SJSA1 (cell line): ENCODE data around the gene TRAPPC4. TPM values are rescaled to one million over a fixed set of nuclear protein-coding genes. Genes with fewer than 3 reads are reported as not detected.
"Not testable (repeated sequence)": the region's sequence is repeated elsewhere in the genome, so short reads cannot be mapped to it uniquely, and the experiment has no call there.

Source experiments
- DNase-seq, 2 experiments: peaks; one replicate each; pipeline ENCODE4 v3.0.0-alpha.2; 2015 to 2020; ENCODE audit warnings: low spot score in 2 of 2, low read depth in 1 of 2
- H3K27ac ChIP-seq: fragments of 250-450 bp; sonication (Bioruptor Pico); 2 replicates; pipeline ENCODE4 v1.5.1; 2020; ENCODE audit warnings: mild to moderate bottlenecking, moderate library complexity
- H3K27me3 ChIP-seq: fragments of 250-450 bp; sonication (Bioruptor Pico); replicated peaks from 2 replicates; pipeline ENCODE4 v1.5.1; 2020; ENCODE audit warnings: mild to moderate bottlenecking, moderate library complexity
- H3K36me3 ChIP-seq: fragments of 250-450 bp; sonication (Bioruptor Pico); 2 replicates; pipeline ENCODE4 v1.5.1; 2020; ENCODE audit warnings: mild to moderate bottlenecking
- H3K4me1 ChIP-seq: fragments of 250-450 bp; sonication (Bioruptor Pico); replicated peaks from 2 replicates; pipeline ENCODE4 v1.6.1; 2021; ENCODE audit warnings: mild to moderate bottlenecking
- H3K4me3 ChIP-seq: fragments of 250-450 bp; sonication (Bioruptor Pico); 2 replicates; pipeline ENCODE4 v1.5.1; 2020; ENCODE audit warnings: mild to moderate bottlenecking
- H3K9me3 ChIP-seq: fragments of 250-450 bp; sonication (Bioruptor Pico); replicated peaks from 2 replicates; pipeline ENCODE4 v1.5.1; 2020; ENCODE audit warnings: mild to moderate bottlenecking
- total RNA-seq: library from RNA; depleted of rRNA; stranded (reverse); fragments of >200 nt; shearing (Covaris generic); gene quantifications from 2 replicates; pipeline ENCODE4 v1.2.3, GENCODE V29; 2014

TRAPPC4 gene
- total RNA-seq, 1 experiment from 2014 or later: 44.6 TPM

- no peaks in the 10 kb centered on the region for H3K9me3 ChIP-seq
Observed at GRCh38 chr11:118997627-118998387, 20.8 kb upstream of the TRAPPC4 start, which contains the start of gene CENATAC. Gene CENATAC (plus strand): TSS chr11:118998138. CDS start chr11:118998198, 60 bp downstream.

GRCh38 chr11:118998388-118998717 is 20.2 kb upstream of the TRAPPC4 start:
- Histone ChIP-seq H3K27me3 (no peaks in the 10 kb centered on the region), H3K36me3 (peaks cover 22% of the 10 kb centered on the region), H3K4me1 (peaks cover 17% of the 10 kb centered on the region), H3K4me3 (peak overlapping the region; percentile 66), H3K9me3 (no peaks in the 10 kb centered on the region), H3K27ac (peak overlapping the region; percentile 81)
- DNase-seq: no peak

More at GRCh38 chr11:118997627-118998387, 20.8 kb upstream of the TRAPPC4 start, which contains the start of gene CENATAC:
- Histone ChIP-seq H3K27ac (peak within 1 kb of the TSS; percentile 81), H3K4me1 (peaks cover 17% of the 10 kb centered on the region), H3K27me3 (no peaks in the 10 kb centered on the region), H3K36me3 (peaks cover 22% of the 10 kb centered on the region), H3K4me3 (peak within 1 kb of the TSS; percentile 66)
- peak; percentile 75 to 78 for DNase-seq

- peak overlapping the region; percentile 81 for H3K27ac ChIP-seq
- H3K4me1 ChIP-seq: peaks cover 17% of the 10 kb centered on the region
- DNase-seq: peak; percentile 73
- H3K4me3 ChIP-seq: peak overlapping the region; percentile 66
- H3K27me3 ChIP-seq: no peaks in the 10 kb centered on the region
- H3K36me3 ChIP-seq: peaks cover 22% of the 10 kb centered on the region
- no peaks in the 10 kb centered on the region for H3K9me3 ChIP-seq
Observed at GRCh38 chr11:118998822-118999221, 19.7 kb upstream of the TRAPPC4 start.

GRCh38 chr11:119000906-119001305 is 17.7 kb upstream of the TRAPPC4 start:
- no peaks in the 10 kb centered on the region for H3K9me3 ChIP-seq
- peaks cover 22% of the 10 kb centered on the region for H3K36me3 ChIP-seq
- H3K27ac ChIP-seq: no peak overlapping the region
- H3K4me1 ChIP-seq: peaks cover 17% of the 10 kb centered on the region
- no peaks in the 10 kb centered on the region for H3K27me3 ChIP-seq
- no peak overlapping the region for H3K4me3 ChIP-seq
- no peak for DNase-seq

- Histone ChIP-seq H3K27ac (no peak overlapping the region), H3K27me3 (no peaks in the 10 kb centered on the region), H3K36me3 (peaks cover 17% of the 10 kb centered on the region), H3K4me3 (no peak overlapping the region), H3K4me1 (no peaks in the 10 kb centered on the region), H3K9me3 (no peaks in the 10 kb centered on the region)
- no peak for DNase-seq
Observed at GRCh38 chr11:119006656-119007055, 11.9 kb upstream of the TRAPPC4 start.

- Histone ChIP-seq H3K4me3 (no peak overlapping the region), H3K36me3 (peaks cover 53% of the 10 kb centered on the region), H3K4me1 (no peaks in the 10 kb centered on the region), H3K27ac (no peak overlapping the region), H3K9me3 (no peaks in the 10 kb centered on the region; the same call in 1 of the 2 replicates), H3K27me3 (no peaks in the 10 kb centered on the region)
- no peak for DNase-seq
Observed at GRCh38 chr11:119011476-119012053, 7.0 kb upstream of the TRAPPC4 start.

- Histone ChIP-seq H3K27me3 (no peaks in the 10 kb centered on the region), H3K9me3 (no peaks in the 10 kb centered on the region; the same call in 1 of the 2 replicates), H3K27ac (no peak overlapping the region), H3K4me1 (no peaks in the 10 kb centered on the region), H3K36me3 (peaks cover 53% of the 10 kb centered on the region), H3K4me3 (no peak overlapping the region)
- no peak for DNase-seq
Observed at GRCh38 chr11:119012629-119013170, 5.9 kb upstream of the TRAPPC4 start.

GRCh38 chr11:119014209-119014924 is 4.2 kb upstream of the TRAPPC4 start:
- peaks cover 55% of the 10 kb centered on the region for H3K36me3 ChIP-seq
- H3K4me1 ChIP-seq: no peaks in the 10 kb centered on the region
- H3K27me3 ChIP-seq: no peaks in the 10 kb centered on the region
- H3K9me3 ChIP-seq: no peaks in the 10 kb centered on the region; the same call in 1 of the 2 replicates
- no peak for DNase-seq
- no peak overlapping the region for H3K4me3 ChIP-seq
- no peak overlapping the region for H3K27ac ChIP-seq

- Histone ChIP-seq H3K27me3 (no peaks in the 10 kb centered on the region), H3K9me3 (no peaks in the 10 kb centered on the region; the same call in 1 of the 2 replicates), H3K36me3 (peaks cover 55% of the 10 kb centered on the region), H3K4me3 (no peak overlapping the region), H3K27ac (no peak overlapping the region), H3K4me1 (0 out of 2 replicates have a peak, but pooled peaks cover 3% of the 10 kb centered on the region)
- no peak for DNase-seq
Observed at GRCh38 chr11:119015054-119015611, 3.4 kb upstream of the TRAPPC4 start.

- Histone ChIP-seq H3K9me3 (no peaks in the 10 kb centered on the region; the same call in 1 of the 2 replicates), H3K27ac (no peak overlapping the region), H3K27me3 (no peaks in the 10 kb centered on the region), H3K4me3 (no peak overlapping the region), H3K36me3 (peaks cover 53% of the 10 kb centered on the region), H3K4me1 (0 out of 2 replicates have a peak, but pooled peaks cover 3% of the 10 kb centered on the region)
- no peak for DNase-seq
Observed at GRCh38 chr11:119016216-119017009, 2.2 kb upstream of the TRAPPC4 start.

GRCh38 chr11:119017377-119017776 is 1.2 kb upstream of the TRAPPC4 start:
- peaks cover 55% of the 10 kb centered on the region for H3K36me3 ChIP-seq
- DNase-seq, H3K27ac ChIP-seq, H3K4me1 ChIP-seq, H3K9me3 ChIP-seq, H3K27me3 ChIP-seq: not testable (repeated sequence)
- H3K4me3 ChIP-seq: peak overlapping the region; percentile 63

GRCh38 chr11:119019996-119020395 is 1.4 kb downstream of the TRAPPC4 start:
- Histone ChIP-seq H3K4me1 (0 out of 2 replicates have a peak, but pooled peaks cover 3% of the 10 kb centered on the region), H3K27me3 (no peaks in the 10 kb centered on the region), H3K9me3 (no peaks in the 10 kb centered on the region), H3K27ac (no peak overlapping the region), H3K36me3 (peaks cover 43% of the 10 kb centered on the region), H3K4me3 (no peak overlapping the region; the same call in 1 of the 2 replicates)
- no peak for DNase-seq

- no peak overlapping the region for H3K4me3 ChIP-seq
- H3K9me3 ChIP-seq: no peaks in the 10 kb centered on the region
- no peak for DNase-seq
- no peak overlapping the region for H3K27ac ChIP-seq
- no peaks in the 10 kb centered on the region for H3K27me3 ChIP-seq
- peaks cover 28% of the 10 kb centered on the region for H3K36me3 ChIP-seq
- 0 out of 2 replicates have a peak, but pooled peaks cover 3% of the 10 kb centered on the region for H3K4me1 ChIP-seq
Observed at GRCh38 chr11:119021631-119022030, 3.1 kb downstream of the TRAPPC4 start.
